Duodenal mucosa (tissue), 2 donors: ENCODE data around the gene SOX8.

ENCODE experiments used
- H3K27ac ChIP-seq: one replicate; pipeline ENCODE4 v1.7.0; 2013; ENCODE audit warnings: low read depth, low read length
- H3K27me3 ChIP-seq, 2 donors: one replicate each; pipeline ENCODE4 v1.7.0; 2013; ENCODE audit warnings: low read length in 2 of 2, control low read depth in 1 of 2; ENCODE audit not compliant: insufficient read depth in 2 of 2, control insufficient read depth in 1 of 2
- H3K36me3 ChIP-seq, 2 donors: one replicate each; pipeline ENCODE4 v1.7.0; 2013; ENCODE audit warnings: low read length in 2 of 2, control low read depth in 1 of 2; ENCODE audit not compliant: insufficient read depth in 2 of 2, control insufficient read depth in 1 of 2
- H3K4me1 ChIP-seq, 2 donors: one replicate each; pipeline ENCODE4 v1.7.0; 2013; ENCODE audit warnings: low read length in 2 of 2, control low read depth in 1 of 2; ENCODE audit not compliant: insufficient read depth in 2 of 2, control insufficient read depth in 1 of 2
- H3K4me3 ChIP-seq, 2 donors: one replicate each; pipeline ENCODE4 v1.7.0; 2013; ENCODE audit warnings: low read length in 2 of 2, low read depth in 1 of 2
- H3K9ac ChIP-seq, 2 donors: one replicate each; pipeline ENCODE4 v1.7.0; 2013; ENCODE audit warnings: low read length in 2 of 2, low read depth in 1 of 2
- H3K9me3 ChIP-seq, 2 donors: one replicate each; pipeline ENCODE4 v1.7.0; 2013; ENCODE audit warnings: low read length in 2 of 2, control low read depth in 1 of 2; ENCODE audit not compliant: control insufficient read depth in 1 of 2

SOX8 gene

GRCh38 chr16:1028524-1029258, 47.1 kb downstream of the SOX8 start:
- Histone ChIP-seq H3K27me3 (peaks cover 0 to 3% of the 10 kb centered on the region in 2 donors), H3K4me3 (no peak overlapping the region), H3K9ac (no peak overlapping the region), H3K4me1 (no peaks in the 10 kb centered on the region), H3K27ac (no peak overlapping the region), H3K9me3 (no peaks in the 10 kb centered on the region), H3K36me3 (no peaks in the 10 kb centered on the region)

GRCh38 chr16:1029259-1029545, 47.6 kb downstream of the SOX8 start:
- H3K27me3 ChIP-seq: peaks cover 0 to 3% of the 10 kb centered on the region in 2 donors

GRCh38 chr16:1030473-1030901, 48.9 kb downstream of the SOX8 start:
- no peak overlapping the region for H3K9ac ChIP-seq
- no peaks in the 10 kb centered on the region for H3K27me3 ChIP-seq

More at GRCh38 chr16:1029259-1029545, 47.6 kb downstream of the SOX8 start:
- Histone ChIP-seq H3K27ac (no peak overlapping the region), H3K9ac (no peak overlapping the region), H3K4me1 (no peaks in the 10 kb centered on the region), H3K9me3 (no peaks in the 10 kb centered on the region), H3K4me3 (no peak overlapping the region), H3K36me3 (no peaks in the 10 kb centered on the region)

GRCh38 chr16:1031666-1032065, 50.1 kb downstream of the SOX8 start:
- Histone ChIP-seq H3K9me3 (no peaks in the 10 kb centered on the region), H3K27ac (no peak overlapping the region), H3K36me3 (no peaks in the 10 kb centered on the region), H3K4me3 (no peak overlapping the region), H3K4me1 (no peaks in the 10 kb centered on the region), H3K9ac (no peak overlapping the region), H3K27me3 (peaks cover 0 to under 1% of the 10 kb centered on the region in 2 donors)

More at GRCh38 chr16:1030473-1030901, 48.9 kb downstream of the SOX8 start:
- Histone ChIP-seq H3K36me3 (no peaks in the 10 kb centered on the region), H3K27ac (no peak overlapping the region), H3K4me3 (no peak overlapping the region), H3K4me1 (no peaks in the 10 kb centered on the region), H3K9me3 (no peaks in the 10 kb centered on the region)

- H3K36me3 ChIP-seq: no peaks in the 10 kb centered on the region
- H3K4me3 ChIP-seq: no peak overlapping the region
- H3K4me1 ChIP-seq: no peaks in the 10 kb centered on the region
- no peaks in the 10 kb centered on the region for H3K9me3 ChIP-seq
- peaks cover 0 to 4% of the 10 kb centered on the region in 2 donors for H3K27me3 ChIP-seq
- no peak overlapping the region for H3K9ac ChIP-seq
- no peak overlapping the region for H3K27ac ChIP-seq
These were observed 51.0 kb downstream of the SOX8 start for GRCh38 chr16:1032607-1033006.

GRCh38 chr16:1033128-1033679, 51.6 kb downstream of the SOX8 start:
- no peak overlapping the region for H3K4me3 ChIP-seq
- no peaks in the 10 kb centered on the region for H3K9me3 ChIP-seq
- H3K36me3 ChIP-seq: no peaks in the 10 kb centered on the region
- H3K4me1 ChIP-seq: no peaks in the 10 kb centered on the region
- H3K27me3 ChIP-seq: peaks cover 0 to 7% of the 10 kb centered on the region in 2 donors
- H3K9ac ChIP-seq: no peak overlapping the region
- H3K27ac ChIP-seq: no peak overlapping the region

- peaks cover 0 to 7% of the 10 kb centered on the region in 2 donors for H3K27me3 ChIP-seq
- no peak overlapping the region for H3K27ac ChIP-seq
- H3K4me3 ChIP-seq: no peak overlapping the region
- no peaks in the 10 kb centered on the region for H3K4me1 ChIP-seq
- no peaks in the 10 kb centered on the region for H3K36me3 ChIP-seq
- no peak overlapping the region for H3K9ac ChIP-seq
- H3K9me3 ChIP-seq: no peaks in the 10 kb centered on the region
These were observed 52.9 kb downstream of the SOX8 start for GRCh38 chr16:1034230-1035065.

GRCh38 chr16:1035066-1035415, 53.5 kb downstream of the SOX8 start:
- H3K9me3 ChIP-seq: no peaks in the 10 kb centered on the region
- no peaks in the 10 kb centered on the region for H3K36me3 ChIP-seq
- no peaks in the 10 kb centered on the region for H3K4me1 ChIP-seq
- no peak overlapping the region for H3K27ac ChIP-seq
- H3K4me3 ChIP-seq: no peak overlapping the region
- H3K27me3 ChIP-seq: peaks cover 0 to 7% of the 10 kb centered on the region in 2 donors
- no peak overlapping the region for H3K9ac ChIP-seq

GRCh38 chr16:1036166-1036565, 54.6 kb downstream of the SOX8 start:
- Histone ChIP-seq H3K9me3 (no peaks in the 10 kb centered on the region), H3K36me3 (no peaks in the 10 kb centered on the region), H3K27ac (no peak overlapping the region), H3K4me1 (no peaks in the 10 kb centered on the region), H3K27me3 (peaks cover 0 to 7% of the 10 kb centered on the region in 2 donors), H3K4me3 (no peak overlapping the region), H3K9ac (no peak overlapping the region)
